Middle frontal gyrus (tissue), 1 donor: ENCODE results near the gene EFCAB12.
A peak's percentile ranks its signal among the peaks of the same experiment; 100 is the strongest.
"Not testable (repeated sequence)": the region's sequence is repeated elsewhere in the genome, so short reads cannot be mapped to it uniquely, and the experiment has no call there.

Experiments used
- DNase-seq: peaks from one replicate; pipeline ENCODE4 v3.0.0-alpha.2; 2015; ENCODE audit warnings: low spot score; ENCODE audit errors: extremely low spot score

The EFCAB12 gene

DNA sequence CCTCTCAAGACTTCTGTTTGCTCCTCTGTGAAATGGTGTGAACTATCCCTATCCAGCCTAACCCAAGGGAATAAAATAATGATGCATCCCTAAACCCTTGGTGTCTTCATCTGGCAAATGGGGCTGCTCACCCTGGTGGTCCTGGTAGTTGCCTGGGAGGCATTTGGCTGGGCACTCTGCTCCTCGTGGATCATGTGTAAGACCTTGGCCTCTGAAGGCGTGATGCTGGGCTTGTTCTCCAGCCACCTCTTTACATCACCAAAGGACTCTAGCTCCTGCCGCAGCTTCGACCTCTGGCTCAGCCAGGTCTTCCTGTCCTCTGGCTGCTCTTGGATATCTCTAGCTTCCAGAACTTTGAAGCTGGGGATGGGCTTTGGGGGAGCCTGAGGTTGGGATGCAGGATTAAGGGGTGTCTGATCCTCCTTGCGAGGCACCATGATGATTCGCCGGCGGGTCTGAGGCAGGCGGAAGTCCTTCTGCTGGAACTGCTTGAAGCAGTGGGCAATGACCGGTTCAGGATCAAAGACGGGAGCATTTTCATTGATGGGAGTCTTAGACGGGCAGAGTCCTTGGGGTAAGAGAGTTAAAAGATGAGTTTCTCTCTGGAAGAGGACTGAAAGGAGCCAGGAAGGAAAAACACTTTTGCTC lies 7.1 kb downstream of the EFCAB12 start:
- DNase-seq, result no peak

GRCh38 chr3:129419476-129419875 lies 9.0 kb downstream of the EFCAB12 start:
- DNase-seq, result no peak

DNA sequence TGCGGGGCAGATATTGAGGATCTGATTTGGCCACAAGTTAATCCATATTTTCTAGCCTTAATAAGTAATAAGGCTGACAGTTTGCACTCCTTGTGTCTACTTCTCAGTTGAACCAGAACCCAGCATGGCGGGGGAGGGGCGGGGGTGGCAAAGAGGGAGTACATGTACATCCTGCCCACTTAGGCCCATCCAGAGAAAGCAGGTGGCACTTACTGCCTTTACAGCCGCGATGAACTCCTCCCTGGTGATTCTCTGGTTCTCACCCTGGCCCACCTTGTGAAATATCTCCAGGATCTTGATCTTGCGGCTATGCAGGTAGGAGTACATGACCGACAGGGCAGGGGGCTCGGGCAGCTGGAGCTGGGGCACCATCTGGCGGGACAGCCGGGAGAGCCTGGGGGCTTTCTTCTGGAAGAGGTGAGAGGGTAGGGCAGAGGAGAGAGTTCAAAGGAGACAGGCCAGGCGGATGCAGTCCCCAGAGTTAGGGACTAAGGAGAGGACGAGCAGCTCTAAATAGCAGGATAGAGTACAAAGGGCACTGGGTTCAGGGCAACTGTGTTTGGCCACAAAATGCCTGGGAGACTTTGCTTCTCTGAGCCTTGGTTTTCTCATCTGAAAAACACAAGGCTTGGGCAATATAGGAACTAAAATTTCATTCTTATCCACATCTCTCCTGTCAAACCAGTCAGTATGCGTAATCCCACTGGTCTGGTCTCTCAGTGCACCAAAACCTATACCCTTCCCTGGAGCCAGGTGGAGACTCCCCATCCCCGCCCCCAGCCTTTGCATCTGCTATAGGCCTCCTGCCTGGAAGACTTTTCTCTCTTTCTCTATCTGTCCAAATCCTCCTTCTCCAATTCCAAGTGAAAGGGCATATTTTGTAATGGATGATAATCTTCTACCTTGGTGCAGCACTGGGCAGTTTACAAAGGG lies 10.1 kb downstream of the EFCAB12 start:
- no peak for DNase-seq

- DNase-seq, result no peak
Observed at GRCh38 chr3:129417326-129417725, 11.1 kb downstream of the EFCAB12 start.

GRCh38 chr3:129416415-129416814 lies 12.0 kb downstream of the EFCAB12 start:
- DNase-seq, result no peak

DNA sequence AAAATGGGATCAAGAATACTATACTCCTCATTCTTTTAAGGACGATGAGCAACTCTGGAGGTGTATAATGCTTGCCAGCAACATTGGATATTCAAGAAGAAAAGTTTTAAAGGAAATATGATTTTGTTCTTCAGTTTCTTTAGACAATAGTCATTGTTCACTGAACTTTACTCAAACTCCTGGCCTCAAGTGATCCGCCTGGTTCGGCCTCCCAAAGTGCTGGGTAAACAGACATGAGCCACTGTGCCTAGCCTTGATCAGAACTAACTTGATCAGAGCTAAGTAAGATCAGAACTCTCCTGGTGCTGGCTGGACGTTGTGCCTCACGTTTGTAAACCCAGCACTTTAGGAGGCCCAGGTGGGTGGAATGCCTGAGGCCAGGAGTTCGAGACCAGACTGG lies 12.6 kb downstream of the EFCAB12 start:
- DNase-seq, result no peak

GRCh38 chr3:129415378-129415777 lies 13.1 kb downstream of the EFCAB12 start:
- no peak for DNase-seq

DNA sequence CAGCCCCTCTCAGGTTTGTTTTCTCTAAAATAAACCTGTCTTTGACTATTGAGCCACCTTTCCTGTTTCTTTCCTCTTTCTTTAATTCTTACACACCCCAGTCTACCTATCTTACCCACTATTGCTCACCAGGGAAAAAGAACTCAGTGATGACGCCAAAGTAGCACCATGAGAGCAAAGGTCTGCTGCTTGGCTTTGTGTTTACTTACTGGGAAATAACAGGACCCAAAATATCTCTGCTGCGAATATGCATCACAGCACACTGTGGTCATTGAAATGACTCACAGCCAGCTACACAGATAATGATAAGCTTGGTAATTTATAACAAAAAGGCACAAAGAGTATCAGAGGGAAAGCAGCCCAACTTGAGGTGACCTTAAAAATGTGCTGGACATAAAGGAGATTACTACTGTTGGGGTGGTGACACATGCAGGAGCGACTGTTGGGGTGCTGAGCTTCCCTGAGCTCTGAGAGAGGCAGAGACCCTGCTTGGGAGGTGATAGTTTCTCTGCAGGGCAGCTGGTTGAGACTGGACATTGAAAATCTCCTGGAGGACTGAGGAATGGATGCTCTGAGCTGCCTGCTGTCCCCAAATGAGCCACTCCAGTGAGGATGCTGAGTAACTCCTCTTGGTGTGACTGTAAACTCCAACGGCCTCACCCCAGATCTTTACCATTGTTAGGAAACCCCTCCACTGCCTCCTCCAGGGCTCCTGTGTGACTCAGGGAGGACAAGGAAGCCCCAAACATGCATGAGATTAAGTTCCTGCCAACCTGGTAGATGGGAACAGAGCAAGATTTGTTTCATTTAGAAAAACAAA lies 14.5 kb downstream of the EFCAB12 start:
- no peak for DNase-seq

- DNase-seq, result not testable (repeated sequence)
Observed at GRCh38 chr3:129413238-129413637, 15.2 kb downstream of the EFCAB12 start.

- DNase-seq, result no peak
Observed at GRCh38 chr3:129412542-129413198, 15.8 kb downstream of the EFCAB12 start.

- DNase-seq, result no peak
Observed at GRCh38 chr3:129410971-129411370, 17.5 kb downstream of the EFCAB12 start.

DNA sequence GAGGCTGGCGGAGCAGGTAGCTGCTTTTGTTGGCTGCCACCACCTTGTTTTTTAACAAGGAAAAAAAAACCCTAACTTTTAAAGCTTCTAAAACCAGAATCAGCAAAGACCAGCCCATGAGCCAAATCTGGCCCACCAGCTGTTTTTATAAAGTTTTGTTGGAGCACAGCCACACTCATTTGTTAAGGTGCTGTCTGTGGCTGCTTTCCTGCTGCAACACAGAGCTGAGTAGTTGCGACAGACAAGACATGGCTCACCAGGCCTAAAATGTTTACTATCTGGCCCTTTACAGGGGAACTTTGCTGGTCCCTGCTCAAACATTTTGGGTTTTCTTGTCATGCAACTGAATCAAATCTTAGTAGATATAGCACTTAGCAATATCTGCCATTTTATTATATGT lies 18.9 kb downstream of the EFCAB12 start:
- no peak for DNase-seq

GRCh38 chr3:129404610-129405009 lies 23.8 kb downstream of the EFCAB12 start:
- no peak for DNase-seq

DNA sequence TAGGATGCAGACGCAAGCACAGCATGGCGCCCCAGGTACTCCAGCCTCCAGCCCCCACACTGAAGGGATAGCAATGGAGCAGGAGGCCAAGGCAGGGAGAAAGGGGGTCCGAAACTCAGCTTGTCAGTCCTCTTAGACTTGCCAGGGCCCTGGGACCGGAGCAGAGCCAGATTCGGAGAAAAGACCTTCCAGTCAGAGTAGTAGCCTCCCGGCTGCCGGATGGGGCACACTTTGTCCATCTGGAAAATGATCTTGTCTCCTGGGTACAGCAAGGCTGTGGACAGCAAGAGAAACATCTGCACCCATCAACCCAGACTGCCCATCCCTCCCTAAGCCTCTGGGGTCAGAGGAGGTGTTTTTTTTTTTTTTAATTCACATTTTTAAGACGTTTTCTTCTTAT lies 24.3 kb downstream of the EFCAB12 start:
- DNase-seq, result no peak

DNA sequence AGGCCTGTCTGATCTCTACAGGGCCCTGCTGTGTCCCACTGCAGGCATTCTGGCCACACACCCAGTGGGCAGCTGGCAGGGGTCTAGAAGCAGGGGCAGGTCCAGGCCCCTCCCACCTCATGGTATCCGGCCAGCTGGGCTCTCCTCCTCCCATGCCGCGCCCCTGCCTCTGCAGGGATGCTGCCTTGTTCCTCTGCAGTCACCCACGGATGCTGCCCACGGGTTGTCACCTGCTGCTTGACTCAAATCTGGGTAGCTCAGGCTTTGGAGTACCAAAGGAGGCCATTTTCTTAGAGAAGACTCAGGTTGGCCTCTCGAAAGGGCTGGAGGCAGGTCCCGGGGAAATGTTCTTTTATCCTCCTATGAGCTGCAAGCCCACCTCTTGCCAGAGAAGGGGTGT lies 25.0 kb downstream of the EFCAB12 start:
- no peak for DNase-seq

DNA sequence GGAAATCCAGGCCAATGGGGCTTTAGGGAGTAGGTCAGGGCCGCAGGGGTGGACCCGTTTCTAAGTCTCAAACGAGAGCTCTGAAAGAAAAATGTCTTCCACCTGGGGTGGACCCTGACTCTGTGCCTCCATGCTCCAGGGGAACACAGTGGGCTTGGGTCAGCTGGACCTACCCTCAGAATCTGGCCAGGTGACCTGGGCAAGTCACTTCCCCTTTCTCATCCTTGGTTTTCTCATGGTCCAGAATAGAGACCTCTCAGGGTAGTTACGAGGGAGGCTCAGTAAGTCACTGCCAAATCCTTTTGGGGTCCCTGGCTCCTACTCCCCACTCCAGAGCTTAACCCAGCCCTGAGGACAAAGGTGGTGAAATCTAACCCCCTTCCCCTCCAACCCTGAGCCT lies 25.8 kb downstream of the EFCAB12 start:
- DNase-seq, result no peak

- DNase-seq, result no peak
Observed at GRCh38 chr3:129402210-129402609, 26.2 kb downstream of the EFCAB12 start.

DNA sequence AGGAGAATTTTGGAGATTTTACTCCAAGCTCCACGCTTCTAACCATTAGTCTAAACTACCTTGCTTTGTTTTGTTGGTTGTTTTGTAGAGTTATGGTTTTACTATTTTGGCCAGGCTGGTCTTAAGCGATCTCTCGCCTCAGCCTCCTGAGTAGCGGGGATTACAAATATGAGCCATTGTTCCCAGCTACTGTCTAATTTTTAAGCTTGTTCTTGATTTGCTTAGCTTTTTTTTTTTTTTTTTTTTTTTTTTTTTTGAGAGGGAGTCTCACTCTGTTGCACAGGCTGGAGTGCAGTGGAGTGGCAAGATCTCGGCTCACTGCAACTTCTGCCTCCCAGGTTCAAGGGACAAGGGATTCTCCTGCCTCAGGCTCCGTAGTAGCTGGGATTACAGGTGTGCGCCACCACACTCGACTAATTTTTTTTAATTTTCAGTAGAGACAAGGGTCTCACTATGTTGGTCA lies 28.5 kb downstream of the EFCAB12 start:
- DNase-seq, result no peak

GRCh38 chr3:129399145-129399894 lies 29.1 kb downstream of the EFCAB12 start:
- peak; percentile 89 for DNase-seq

DNA sequence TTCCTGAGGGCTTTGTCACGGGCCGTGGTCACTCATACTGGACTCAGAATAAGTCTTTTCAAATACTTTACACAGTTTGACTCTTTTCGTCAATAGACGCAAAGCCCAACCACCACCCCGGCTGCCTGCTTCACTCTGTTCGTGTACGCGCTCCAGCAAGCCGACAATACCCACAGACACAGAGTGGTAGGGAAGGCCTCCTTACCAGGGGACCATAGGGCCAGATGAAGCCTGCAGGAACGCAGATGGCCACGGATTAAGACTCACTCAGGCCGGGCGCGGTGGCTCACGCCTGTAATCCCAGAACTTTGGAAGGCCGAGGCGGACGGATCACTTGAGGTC lies 29.7 kb downstream of the EFCAB12 start:
- no peak for DNase-seq
